NOMO-1 treated with DMSO at 0.1 percent for 48 hours (cell line): ENCODE measurements around the gene FOLR1.
A peak's percentile ranks its signal among the peaks of the same experiment; 100 is the strongest.

Experiments
- DNase-seq: peaks from one replicate; lab custom pipeline; 2025; ENCODE audit not compliant: unreplicated experiment; lab: John Stamatoyannopoulos, UW

The FOLR1 gene

GRCh38 chr11:72234514-72234830 lies 42.5 kb downstream of the FOLR1 start:
- DNase-seq = no peak

- DNase-seq = no peak
Measured at GRCh38 chr11:72234920-72235319, 43.0 kb downstream of the FOLR1 start.

GRCh38 chr11:72235351-72236057 lies 43.6 kb downstream of the FOLR1 start:
- DNase-seq = no peak

- no peak for DNase-seq
Measured at GRCh38 chr11:72236083-72236697, 44.2 kb downstream of the FOLR1 start.

- no peak for DNase-seq
Measured at GRCh38 chr11:72236774-72237111, 44.8 kb downstream of the FOLR1 start.

GRCh38 chr11:72237112-72237931 lies 45.4 kb downstream of the FOLR1 start:
- no peak for DNase-seq

- DNase-seq = peak; percentile 41
Measured at GRCh38 chr11:72238040-72238450, 46.1 kb downstream of the FOLR1 start.

GRCh38 chr11:72238492-72239312 lies 46.8 kb downstream of the FOLR1 start:
- DNase-seq = no peak

GRCh38 chr11:72239313-72239848 lies 47.4 kb downstream of the FOLR1 start:
- peak; percentile 29 for DNase-seq

- peak; percentile 29 for DNase-seq
Measured at GRCh38 chr11:72239849-72240460, 48.0 kb downstream of the FOLR1 start.

- DNase-seq = no peak
Measured at GRCh38 chr11:72240461-72241290, 48.7 kb downstream of the FOLR1 start.

- DNase-seq = no peak
Measured at GRCh38 chr11:72241291-72241781, 49.4 kb downstream of the FOLR1 start.

GRCh38 chr11:72242141-72242540 lies 50.2 kb downstream of the FOLR1 start:
- no peak for DNase-seq

GRCh38 chr11:72243173-72244059 lies 51.5 kb downstream of the FOLR1 start:
- no peak for DNase-seq

GRCh38 chr11:72244060-72244360 lies 52.1 kb downstream of the FOLR1 start, which contains the start of gene PHOX2A:
Gene PHOX2A (minus strand): TSS chr11:72244176. CDS start chr11:72244004, 172 bp downstream.
- no peak for DNase-seq

- no peak for DNase-seq
Measured at GRCh38 chr11:72244361-72245262, 52.7 kb downstream of the FOLR1 start.

GRCh38 chr11:72245263-72245816 lies 53.4 kb downstream of the FOLR1 start:
- no peak for DNase-seq
